GM19438 (cell line): ENCODE measurements around the gene JUP.
"Not testable (repeated sequence)": the region's sequence is repeated elsewhere in the genome, so short reads cannot be mapped to it uniquely, and the experiment has no call there.

Experiments
- ATAC-seq: cut with Tn5 transposase; IDR thresholded peaks from one replicate; pipeline ENCODE4 v1.9.1; 2021; ENCODE audit warnings: low read depth; ENCODE audit not compliant: unreplicated experiment

JUP gene

GRCh38 chr17:41786227-41787020, at the start of gene JUP:
Gene JUP, minus strand, starts transcription at chr17:41786711. Its CDS starts 14,857 bp downstream, at chr17:41771854.
- ATAC-seq = peak; percentile 66

- peak; percentile 68 for ATAC-seq
These were observed 49.5 kb upstream of the JUP start, which contains the start of gene NT5C3B for GRCh38 chr17:41835800-41836549. Gene NT5C3B, minus strand, starts transcription at chr17:41836232. Its CDS starts 39 bp downstream, at chr17:41836193.

GRCh38 chr17:41835214-41835799, 48.8 kb upstream of the JUP start:
- peak; percentile 28 for ATAC-seq

GRCh38 chr17:41829961-41830360, 43.5 kb upstream of the JUP start:
- ATAC-seq = not testable (repeated sequence)

GRCh38 chr17:41825175-41825845, 38.8 kb upstream of the JUP start:
- no peak for ATAC-seq

- no peak for ATAC-seq
These were observed 37.6 kb upstream of the JUP start for GRCh38 chr17:41824086-41824485.

- ATAC-seq = no peak
These were observed 37.1 kb upstream of the JUP start for GRCh38 chr17:41823580-41823979.

GRCh38 chr17:41823141-41823524, 36.6 kb upstream of the JUP start:
- ATAC-seq = no peak

- ATAC-seq = no peak
These were observed 36.0 kb upstream of the JUP start for GRCh38 chr17:41822216-41823140.

- no peak for ATAC-seq
These were observed 35.3 kb upstream of the JUP start for GRCh38 chr17:41821776-41822175.

- no peak for ATAC-seq
These were observed 31.5 kb upstream of the JUP start for GRCh38 chr17:41818024-41818423.

GRCh38 chr17:41816637-41817320, 30.3 kb upstream of the JUP start:
- no peak for ATAC-seq

GRCh38 chr17:41814195-41814594, 27.7 kb upstream of the JUP start:
- ATAC-seq = no peak

GRCh38 chr17:41813699-41814124, 27.2 kb upstream of the JUP start:
- no peak for ATAC-seq

- no peak for ATAC-seq
These were observed 26.7 kb upstream of the JUP start for GRCh38 chr17:41813152-41813680.

GRCh38 chr17:41812381-41813151, 26.1 kb upstream of the JUP start, which contains the start of gene FKBP10:
Gene FKBP10, plus strand, starts transcription at chr17:41813004. Its CDS starts 31 bp downstream, at chr17:41813035.
- no peak for ATAC-seq

- peak; percentile 70 for ATAC-seq
These were observed 25.3 kb upstream of the JUP start, which contains the start of gene P3H4 for GRCh38 chr17:41811549-41812380. Gene P3H4, minus strand, starts transcription at chr17:41811949. Its CDS starts 34 bp downstream, at chr17:41811915.
